Endothelial cell of umbilical vein (primary cell): Measurements from ENCODE around the gene DNMT1. TPM values are rescaled to one million over a fixed set of nuclear protein-coding genes. Genes with fewer than 3 reads are reported as not detected.

Experiments used
- BruUV-seq: library from RNA; stranded (reverse); fragments of 400-500 nt; replicated peaks from 2 replicates; lab custom pipeline; 2021; lab: Mats Ljungman, UMichigan
- CTCF ChIA-PET: fragments of 300-600, 350-600 bp; sonication (Branson Sonifier 250); formaldehyde crosslinking; loops from one replicate; lab custom pipeline; 2021; ENCODE audit warnings: antibody characterized with exemption, inconsistent platforms; lab: Charles Lee
- POLR2A ChIA-PET: fragments of 300-600, 350-600 bp; sonication (Branson Sonifier 250); formaldehyde crosslinking; loops from one replicate; lab custom pipeline; 2021; ENCODE audit warnings: antibody characterized with exemption, inconsistent platforms; lab: Charles Lee
- DNase-seq: peaks from one replicate; pipeline ENCODE4 v3.0.0-alpha.2; 2011; ENCODE audit warnings: low read depth, low spot score
- FAIRE-seq: peaks from 2 replicates; lab custom pipeline; 2011; peaks lifted over from hg19 to GRCh38; lab: Jason Lieb, UNC
- H2AFZ ChIP-seq: 2 replicates; pipeline ENCODE4 v1.6.0; 2012; ENCODE audit warnings: low read depth, low read length, control low read depth, inconsistent platforms
- H3K27ac ChIP-seq: 2 replicates; pipeline ENCODE4 v1.5.1; 2011; ENCODE audit warnings: low read depth, mild to moderate bottlenecking, control low read depth, low read length, moderate library complexity; ENCODE audit not compliant: insufficient read depth
- H3K27me3 ChIP-seq, 2 experiments: 2 replicates each; pipeline versions ENCODE4 v1.6.0 to v1.6.1; 2011; ENCODE audit warnings: low read length in 2 of 2, mixed read lengths in 1 of 2; ENCODE audit not compliant: control insufficient read depth in 2 of 2, insufficient read depth in 2 of 2
- H3K36me3 ChIP-seq, 2 experiments: 2 replicates in 1 of 2; 3 replicates in 1 of 2; pipeline ENCODE4 v1.5.1; 2011; ENCODE audit warnings: low read length in 2 of 2, mild to moderate bottlenecking in 1 of 2, moderate library complexity in 1 of 2; ENCODE audit not compliant: control insufficient read depth in 2 of 2, insufficient read depth in 2 of 2; ENCODE audit errors: extremely low read depth in 1 of 2
- H3K4me1 ChIP-seq: 3 replicates; pipeline ENCODE4 v1.5.1; 2011; ENCODE audit warnings: mild to moderate bottlenecking, low read length; ENCODE audit not compliant: control insufficient read depth, insufficient read depth; ENCODE audit errors: extremely low read depth
- H3K4me2 ChIP-seq: 2 replicates; pipeline ENCODE4 v1.6.1; 2011; ENCODE audit warnings: low read length, control low read depth, mixed read lengths; ENCODE audit not compliant: insufficient read depth
- H3K4me3 ChIP-seq, 3 experiments: fragments of 200-600 bp in 1 of 3; sonication (generic), shearing (Covaris generic) in 1 of 3; replicated peaks in 1 of 3; 2 replicates each; pipeline ENCODE4 v1.5.1; 2011 to 2016; ENCODE audit warnings: control low read depth in 3 of 3, low read length in 3 of 3, mild to moderate bottlenecking in 2 of 3, inconsistent platforms in 1 of 3, low read depth in 1 of 3, moderate library complexity in 1 of 3; ENCODE audit not compliant: insufficient read depth in 1 of 3
- H3K79me2 ChIP-seq: 2 replicates; pipeline ENCODE4 v1.6.0; 2012; ENCODE audit warnings: low read length, inconsistent platforms; ENCODE audit not compliant: control insufficient read depth, insufficient read depth
- H3K9ac ChIP-seq: replicated peaks from 2 replicates; pipeline ENCODE3; 2011; ENCODE audit warnings: low read length, control low read depth; ENCODE audit not compliant: insufficient read depth; ENCODE audit errors: extremely low read depth
- H3K9me1 ChIP-seq: replicated peaks from 3 replicates; pipeline ENCODE4 v1.6.0; 2011; ENCODE audit warnings: mild to moderate bottlenecking, low read length; ENCODE audit not compliant: control insufficient read depth, insufficient read depth; ENCODE audit errors: extremely low read depth
- H3K9me3 ChIP-seq: replicated peaks from 2 replicates; pipeline ENCODE4 v1.5.1; 2012; ENCODE audit warnings: low read length, inconsistent platforms; ENCODE audit not compliant: control insufficient read depth, insufficient read depth
- H4K20me1 ChIP-seq: replicated peaks from 2 replicates; pipeline ENCODE3; 2011; ENCODE audit warnings: mild to moderate bottlenecking, low read length; ENCODE audit not compliant: control insufficient read depth, insufficient read depth; ENCODE audit errors: extremely low read depth
- CTCF ChIP-seq, 2 donors: IDR thresholded peaks; 1 replicate in 1 of 2; 2 replicates in 1 of 2; pipeline ENCODE4 v1.5.1; 2011; ENCODE audit warnings: low read length in 2 of 2, mild to moderate bottlenecking in 2 of 2, moderate library complexity in 2 of 2, control low read depth in 1 of 2, inconsistent platforms in 1 of 2, low read depth in 1 of 2; ENCODE audit not compliant: insufficient read depth in 1 of 2; ENCODE audit errors: extremely low read depth in 1 of 2
- EZH2 ChIP-seq: IDR thresholded peaks from 2 replicates; pipeline ENCODE4 v1.6.1; 2012; ENCODE audit warnings: borderline replicate concordance, low read depth, mild to moderate bottlenecking, moderate library complexity, low read length, inconsistent platforms; ENCODE audit not compliant: severe bottlenecking
- FOS ChIP-seq: IDR thresholded peaks from 2 replicates; pipeline ENCODE4 v1.6.1; 2011; ENCODE audit warnings: mild to moderate bottlenecking, low read length, moderate library complexity, borderline replicate concordance; ENCODE audit not compliant: insufficient read depth
- GATA2 ChIP-seq: IDR thresholded peaks from 2 replicates; pipeline ENCODE4 v1.7.0; 2011; ENCODE audit warnings: low read depth, mild to moderate bottlenecking, moderate library complexity, mixed read lengths, low read length; ENCODE audit not compliant: insufficient read length, insufficient read depth
- JUN ChIP-seq: IDR thresholded peaks from 2 replicates; pipeline ENCODE4 v1.6.1; 2011; ENCODE audit warnings: borderline replicate concordance, low read depth; ENCODE audit not compliant: insufficient read length, insufficient read depth
- MYC ChIP-seq: IDR thresholded peaks from one replicate; pipeline ENCODE4 v1.6.1; 2011; ENCODE audit warnings: mild to moderate bottlenecking, low read depth, low read length
- POLR2A ChIP-seq: IDR thresholded peaks from 2 replicates; pipeline ENCODE4 v1.6.1; 2012; ENCODE audit warnings: low read depth, mild to moderate bottlenecking, control low read depth, low read length
- POLR2AphosphoS5 ChIP-seq: IDR thresholded peaks from 2 replicates; pipeline ENCODE4 v1.6.1; 2012; ENCODE audit warnings: low read depth, mild to moderate bottlenecking, control low read depth, low read length, moderate library complexity; ENCODE audit not compliant: insufficient read depth
- dilution Hi-C: fragments of 300-500 bp; cut with MboI; formaldehyde crosslinking; loops from one replicate; pipeline ENCODE4 v1.15.0; 2019; ENCODE audit warnings: low sequenced_read_pairs; ENCODE audit not compliant: extremely low pct_ligation_motif_present
- intact Hi-C: fragments of 100-400 bp; cut with micrococcal nuclease; formaldehyde crosslinking; loops from one replicate; pipeline ENCODE4 v1.10.0; 2022
- polyA plus RNA-seq, 4 experiments: library from polyadenylated mRNA; depleted of rRNA in 3 of 4; stranded (reverse) in 3 of 4; unstranded in 1 of 4; fragments of >200 nt; gene quantifications; 2 replicates each; pipeline versions ENCODE4 v1.2.1 to v1.2.3, GENCODE V29; 2011 to 2012; ENCODE audit warnings: missing spikeins in 1 of 4
- total RNA-seq: library from RNA; stranded (reverse); gene quantifications from 2 replicates; pipeline ENCODE4 v1.2.3, GENCODE V29; 2021
- TF ChIP-seq, protein P1 (sequence below): IDR thresholded peaks from 2 replicates; pipeline ENCODE4 v1.6.1; 2011; ENCODE audit not compliant: insufficient read depth, insufficient read length

The DNMT1 gene
- total and polyA plus RNA-seq, 2 donors (not counting 3 experiments of a cell fraction or from before 2014, with no cell fraction given): 53.4 to 165 TPM

- intact Hi-C loops: no loop called here
- no peak for FAIRE-seq
- Histone ChIP-seq H3K9me3 (no peaks in the 10 kb centered on the region), H2AFZ (no peak overlapping the region), H3K79me2 (no peaks in the 10 kb centered on the region), H3K4me3 (no peak overlapping the region), H3K27me3 (no peaks in the 10 kb centered on the region), H4K20me1 (no peaks in the 10 kb centered on the region), H3K27ac (no peak overlapping the region), H3K9me1 (no peaks in the 10 kb centered on the region), H3K9ac (no peak overlapping the region), H3K4me1 (peaks cover 6% of the 10 kb centered on the region), H3K36me3 (no peaks in the 10 kb centered on the region), H3K4me2 (no peak overlapping the region)
- no TSS peak for BruUV-seq
- no peak for DNase-seq
- TF ChIP-seq FOS: no peak
- no peak for TF ChIP-seq CTCF (IDR thresholded peaks at IDR 0.05; ENCODE audit: extremely low read depth in 1 of 2, insufficient read depth in 1 of 2, low read depth in 1 of 2, low read length in 2 of 2)
- no peak for TF ChIP-seq EZH2
- TF ChIP-seq POLR2AphosphoS5: no peak
- no peak for TF ChIP-seq MYC
- TF ChIP-seq, protein P1, sequence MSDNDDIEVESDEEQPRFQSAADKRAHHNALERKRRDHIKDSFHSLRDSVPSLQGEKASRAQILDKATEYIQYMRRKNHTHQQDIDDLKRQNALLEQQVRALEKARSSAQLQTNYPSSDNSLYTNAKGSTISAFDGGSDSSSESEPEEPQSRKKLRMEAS: no peak
- TF ChIP-seq GATA2: no peak
- no peak for TF ChIP-seq JUN
- TF ChIP-seq POLR2A: no peak
- dilution Hi-C loops: no loop called here
- CTCF ChIA-PET: interaction anchor here (1.0 to 7.0 kb wide), 6 partner anchors 12 to 161 kb away, joined by 5 to 48 read pairs (median 6); no protein-coding TSS in a partner anchor
- POLR2A ChIA-PET: no interaction called here
Measured at GRCh38 chr19:10227026-10227971, 32.5 kb upstream of the DNMT1 start.
